Hematopoietic multipotent progenitor cell treated with erythropoietin and hydrocortisone succinate and interleukin-3 and kit ligand, for 15 days (in vitro differentiated cells): ENCODE results near the gene ME2.
"Not testable (repeated sequence)": the region's sequence is repeated elsewhere in the genome, so short reads cannot be mapped to it uniquely, and the experiment has no call there.

ENCODE experiments used
- DNase-seq: peaks from one replicate; pipeline ENCODE4 v3.0.0-alpha.2; 2015; ENCODE audit warnings: low spot score

The ME2 gene

GRCh38 chr18:50926521-50926920, 47.6 kb downstream of the ME2 start:
- DNase-seq, result no peak

- no peak for DNase-seq
These were observed 49.6 kb downstream of the ME2 start for GRCh38 chr18:50928551-50928950.

- DNase-seq, result no peak
These were observed 54.8 kb downstream of the ME2 start for GRCh38 chr18:50933684-50934083.

- no peak for DNase-seq
These were observed 55.8 kb downstream of the ME2 start for GRCh38 chr18:50934545-50935211.

- DNase-seq, result no peak
These were observed 56.7 kb downstream of the ME2 start for GRCh38 chr18:50935493-50936191.

- no peak for DNase-seq
These were observed 58.3 kb downstream of the ME2 start for GRCh38 chr18:50937183-50937582.

GRCh38 chr18:50938912-50939311, 60.0 kb downstream of the ME2 start:
- DNase-seq, result no peak

- DNase-seq, result no peak
These were observed 65.5 kb downstream of the ME2 start for GRCh38 chr18:50944245-50944932.

GRCh38 chr18:50945918-50946317, 67.0 kb downstream of the ME2 start:
- DNase-seq, result not testable (repeated sequence)

GRCh38 chr18:50947899-50948298, 69.0 kb downstream of the ME2 start:
- DNase-seq, result no peak

GRCh38 chr18:50949185-50949584, 70.3 kb downstream of the ME2 start:
- no peak for DNase-seq

- no peak for DNase-seq
These were observed 71.7 kb downstream of the ME2 start for GRCh38 chr18:50950626-50951025.

- no peak for DNase-seq
These were observed 74.9 kb downstream of the ME2 start for GRCh38 chr18:50953822-50954221.

GRCh38 chr18:50955253-50955652, 76.3 kb downstream of the ME2 start:
- no peak for DNase-seq

GRCh38 chr18:50956116-50956515, 77.2 kb downstream of the ME2 start:
- DNase-seq, result no peak

- DNase-seq, result no peak
These were observed 83.1 kb downstream of the ME2 start for GRCh38 chr18:50961974-50962373.

GRCh38 chr18:50967714-50968661, 89.1 kb downstream of the ME2 start, which contains the start of gene ELAC1:
Gene ELAC1, plus strand, starts transcription at chr18:50968040. Its CDS starts 6,365 bp downstream, at chr18:50974405.
- DNase-seq, result peak; percentile 65

- DNase-seq, result no peak
These were observed 90.5 kb downstream of the ME2 start for GRCh38 chr18:50969448-50969847.

GRCh38 chr18:50970006-50970405, 91.1 kb downstream of the ME2 start:
- no peak for DNase-seq

- DNase-seq, result not testable (repeated sequence)
These were observed 93.5 kb downstream of the ME2 start for GRCh38 chr18:50972404-50972803.

- no peak for DNase-seq
These were observed 94.6 kb downstream of the ME2 start for GRCh38 chr18:50973367-50974126.
